ENCODE results near the gene RHBDL2. TPM values are rescaled to one million over a fixed set of nuclear protein-coding genes. Genes with fewer than 3 reads are reported as not detected.

The RHBDL2 gene
- total RNA-seq, 1 experiment from 2014 or later: not detected

DNA sequence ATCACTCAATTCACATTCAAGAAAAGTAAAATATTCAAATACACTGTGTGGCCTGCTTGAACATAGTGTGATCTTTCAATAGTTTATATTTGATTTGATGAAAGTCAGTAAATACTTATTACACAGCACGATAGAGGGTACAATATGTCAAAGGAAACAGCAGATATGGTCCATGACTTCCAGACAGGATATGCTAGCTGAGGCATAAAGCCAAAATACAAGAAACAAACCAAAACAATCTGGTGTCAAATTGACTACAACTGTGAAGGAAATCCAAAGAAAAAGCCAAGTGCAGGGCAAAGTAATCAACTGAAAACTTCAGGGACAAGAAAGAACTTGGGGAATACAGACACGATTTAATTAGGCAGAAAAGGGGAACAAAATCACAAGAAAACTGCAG, 101.3 kb downstream of the RHBDL2 start:
- CTCF ChIA-PET: no interaction called here
- Histone ChIP-seq H3K9ac (ENCODE audit: low read length) (no peak overlapping the region), H3K27ac (ENCODE audit: low read depth, low read length) (no peak overlapping the region), H3K4me1 (ENCODE audit: control insufficient read depth in 1 of 2, insufficient read depth in 2 of 2, low read length in 2 of 2) (no peaks in the 10 kb centered on the region), H3K4me3 (replicated peaks in 1 of 2; ENCODE audit: low read depth in 1 of 2, low read length in 2 of 2) (no peak overlapping the region), H3K9me2 (ENCODE audit: insufficient read depth) (no peaks in the 10 kb centered on the region), H3K79me2 (ENCODE audit: insufficient read depth, low read length) (no peaks in the 10 kb centered on the region), H3K9me3 (ENCODE audit: control insufficient read depth in 1 of 2, insufficient read depth in 1 of 2, low read depth in 1 of 2, low read length in 2 of 2) (no peaks in the 10 kb centered on the region), H3K4me2 (ENCODE audit: low read length) (no peak overlapping the region), H2AFZ (ENCODE audit: low read depth, low read length, poor library complexity, severe bottlenecking) (no peak overlapping the region), H3K27me3 (ENCODE audit: insufficient read depth, low read length) (no peaks in the 10 kb centered on the region), H4K20me1 (ENCODE audit: insufficient read depth) (no peaks in the 10 kb centered on the region), H3K36me3 (ENCODE audit: control insufficient read depth in 1 of 2, insufficient read depth in 2 of 2, low read length in 2 of 2) (peaks cover 0 to 4% of the 10 kb centered on the region in 2 experiments; a peak in 2 of 4 replicates)
- TF ChIP-seq ELF1 (IDR thresholded peaks at IDR 0.05; ENCODE audit: borderline replicate concordance, low read depth) (no peak), EZH2phosphoT487 (IDR thresholded peaks at IDR 0.05; ENCODE audit: borderline replicate concordance) (no peak), POLR2A (IDR thresholded peaks at IDR 0.05; ENCODE audit: borderline replicate concordance, extremely low read depth, insufficient read depth, insufficient read length) (no peak), FOSL1 (IDR thresholded peaks at IDR 0.05; ENCODE audit: low read depth) (no peak), CBX3 (IDR thresholded peaks at IDR 0.05; ENCODE audit: low read depth) (no peak), RAD21 (IDR thresholded peaks at IDR 0.05; ENCODE audit: low read depth) (no peak), YY1 (IDR thresholded peaks at IDR 0.05; ENCODE audit: extremely low read depth, insufficient replicate concordance, low read depth, low read length) (no peak), JUND (IDR thresholded peaks at IDR 0.05) (no peak), ZNF274 (IDR thresholded peaks at IDR 0.05; ENCODE audit: low read depth, low read length) (no peak), CEBPB (IDR thresholded peaks at IDR 0.05; ENCODE audit: low read depth) (no peak), EGR1 (IDR thresholded peaks at IDR 0.05; ENCODE audit: low read depth) (no peak), TCF7L2 (IDR thresholded peaks at IDR 0.05; ENCODE audit: borderline replicate concordance, extremely low read depth, insufficient read depth, insufficient read length) (no peak), EZH2 (IDR thresholded peaks at IDR 0.05) (no peak)
- TF ChIP-seq, protein P1, sequence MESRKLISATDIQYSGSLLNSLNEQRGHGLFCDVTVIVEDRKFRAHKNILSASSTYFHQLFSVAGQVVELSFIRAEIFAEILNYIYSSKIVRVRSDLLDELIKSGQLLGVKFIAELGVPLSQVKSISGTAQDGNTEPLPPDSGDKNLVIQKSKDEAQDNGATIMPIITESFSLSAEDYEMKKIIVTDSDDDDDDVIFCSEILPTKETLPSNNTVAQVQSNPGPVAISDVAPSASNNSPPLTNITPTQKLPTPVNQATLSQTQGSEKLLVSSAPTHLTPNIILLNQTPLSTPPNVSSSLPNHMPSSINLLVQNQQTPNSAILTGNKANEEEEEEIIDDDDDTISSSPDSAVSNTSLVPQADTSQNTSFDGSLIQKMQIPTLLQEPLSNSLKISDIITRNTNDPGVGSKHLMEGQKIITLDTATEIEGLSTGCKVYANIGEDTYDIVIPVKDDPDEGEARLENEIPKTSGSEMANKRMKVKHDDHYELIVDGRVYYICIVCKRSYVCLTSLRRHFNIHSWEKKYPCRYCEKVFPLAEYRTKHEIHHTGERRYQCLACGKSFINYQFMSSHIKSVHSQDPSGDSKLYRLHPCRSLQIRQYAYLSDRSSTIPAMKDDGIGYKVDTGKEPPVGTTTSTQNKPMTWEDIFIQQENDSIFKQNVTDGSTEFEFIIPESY (IDR thresholded peaks at IDR 0.05; ENCODE audit: extremely low read depth, insufficient replicate concordance, low read length): no peak
- TF ChIP-seq, protein P2, sequence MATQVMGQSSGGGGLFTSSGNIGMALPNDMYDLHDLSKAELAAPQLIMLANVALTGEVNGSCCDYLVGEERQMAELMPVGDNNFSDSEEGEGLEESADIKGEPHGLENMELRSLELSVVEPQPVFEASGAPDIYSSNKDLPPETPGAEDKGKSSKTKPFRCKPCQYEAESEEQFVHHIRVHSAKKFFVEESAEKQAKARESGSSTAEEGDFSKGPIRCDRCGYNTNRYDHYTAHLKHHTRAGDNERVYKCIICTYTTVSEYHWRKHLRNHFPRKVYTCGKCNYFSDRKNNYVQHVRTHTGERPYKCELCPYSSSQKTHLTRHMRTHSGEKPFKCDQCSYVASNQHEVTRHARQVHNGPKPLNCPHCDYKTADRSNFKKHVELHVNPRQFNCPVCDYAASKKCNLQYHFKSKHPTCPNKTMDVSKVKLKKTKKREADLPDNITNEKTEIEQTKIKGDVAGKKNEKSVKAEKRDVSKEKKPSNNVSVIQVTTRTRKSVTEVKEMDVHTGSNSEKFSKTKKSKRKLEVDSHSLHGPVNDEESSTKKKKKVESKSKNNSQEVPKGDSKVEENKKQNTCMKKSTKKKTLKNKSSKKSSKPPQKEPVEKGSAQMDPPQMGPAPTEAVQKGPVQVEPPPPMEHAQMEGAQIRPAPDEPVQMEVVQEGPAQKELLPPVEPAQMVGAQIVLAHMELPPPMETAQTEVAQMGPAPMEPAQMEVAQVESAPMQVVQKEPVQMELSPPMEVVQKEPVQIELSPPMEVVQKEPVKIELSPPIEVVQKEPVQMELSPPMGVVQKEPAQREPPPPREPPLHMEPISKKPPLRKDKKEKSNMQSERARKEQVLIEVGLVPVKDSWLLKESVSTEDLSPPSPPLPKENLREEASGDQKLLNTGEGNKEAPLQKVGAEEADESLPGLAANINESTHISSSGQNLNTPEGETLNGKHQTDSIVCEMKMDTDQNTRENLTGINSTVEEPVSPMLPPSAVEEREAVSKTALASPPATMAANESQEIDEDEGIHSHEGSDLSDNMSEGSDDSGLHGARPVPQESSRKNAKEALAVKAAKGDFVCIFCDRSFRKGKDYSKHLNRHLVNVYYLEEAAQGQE (IDR thresholded peaks at IDR 0.05; ENCODE audit: low read depth): no peak
- TF ChIP-seq, protein P3, sequence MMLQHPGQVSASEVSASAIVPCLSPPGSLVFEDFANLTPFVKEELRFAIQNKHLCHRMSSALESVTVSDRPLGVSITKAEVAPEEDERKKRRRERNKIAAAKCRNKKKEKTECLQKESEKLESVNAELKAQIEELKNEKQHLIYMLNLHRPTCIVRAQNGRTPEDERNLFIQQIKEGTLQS (IDR thresholded peaks at IDR 0.05): no peak
- TF ChIP-seq, protein P4, sequence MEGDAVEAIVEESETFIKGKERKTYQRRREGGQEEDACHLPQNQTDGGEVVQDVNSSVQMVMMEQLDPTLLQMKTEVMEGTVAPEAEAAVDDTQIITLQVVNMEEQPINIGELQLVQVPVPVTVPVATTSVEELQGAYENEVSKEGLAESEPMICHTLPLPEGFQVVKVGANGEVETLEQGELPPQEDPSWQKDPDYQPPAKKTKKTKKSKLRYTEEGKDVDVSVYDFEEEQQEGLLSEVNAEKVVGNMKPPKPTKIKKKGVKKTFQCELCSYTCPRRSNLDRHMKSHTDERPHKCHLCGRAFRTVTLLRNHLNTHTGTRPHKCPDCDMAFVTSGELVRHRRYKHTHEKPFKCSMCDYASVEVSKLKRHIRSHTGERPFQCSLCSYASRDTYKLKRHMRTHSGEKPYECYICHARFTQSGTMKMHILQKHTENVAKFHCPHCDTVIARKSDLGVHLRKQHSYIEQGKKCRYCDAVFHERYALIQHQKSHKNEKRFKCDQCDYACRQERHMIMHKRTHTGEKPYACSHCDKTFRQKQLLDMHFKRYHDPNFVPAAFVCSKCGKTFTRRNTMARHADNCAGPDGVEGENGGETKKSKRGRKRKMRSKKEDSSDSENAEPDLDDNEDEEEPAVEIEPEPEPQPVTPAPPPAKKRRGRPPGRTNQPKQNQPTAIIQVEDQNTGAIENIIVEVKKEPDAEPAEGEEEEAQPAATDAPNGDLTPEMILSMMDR (IDR thresholded peaks at IDR 0.05 in 2 of 3, conservative IDR thresholded peaks at IDR 0.05 in 1 of 3; ENCODE audit: borderline replicate concordance in 1 of 3, insufficient read depth in 1 of 3, low read depth in 2 of 3, low read length in 2 of 3): no peak
- TF ChIP-seq, protein P5, sequence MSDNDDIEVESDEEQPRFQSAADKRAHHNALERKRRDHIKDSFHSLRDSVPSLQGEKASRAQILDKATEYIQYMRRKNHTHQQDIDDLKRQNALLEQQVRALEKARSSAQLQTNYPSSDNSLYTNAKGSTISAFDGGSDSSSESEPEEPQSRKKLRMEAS (IDR thresholded peaks at IDR 0.05): no peak
- BruUV-seq (replicated peaks): no TSS peak
- ATAC-seq: no peak
- RAD21 ChIA-PET (ENCODE audit: low non-redundant PET in 1 of 2, low total read pairs in 2 of 2, uncharacterized antibody in 2 of 2, unreplicated experiment in 2 of 2): no interaction called here
- no peak for DNase-seq (ENCODE audit: low read depth, low spot score)
- POLR2A ChIA-PET: no interaction called here
- intact Hi-C loops (cut with micrococcal nuclease): no loop called here
